Right atrium auricular region (tissue), 2 donors: ENCODE measurements around the gene ZNF883. TPM values are rescaled to one million over a fixed set of nuclear protein-coding genes. Genes with fewer than 3 reads are reported as not detected.

Experiments used
- DNase-seq: peaks from one replicate; pipeline ENCODE4 v3.0.0-alpha.2; 2019; ENCODE audit warnings: low spot score
- H3K27ac ChIP-seq, 2 donors: fragments of 200-600 bp; sonication (generic); 1 replicate in 1 of 2; 2 replicates in 1 of 2; pipeline ENCODE4 v1.5.1; 2016 to 2019
- H3K27me3 ChIP-seq, 2 donors: fragments of 200-600 bp; sonication (generic); one replicate each; pipeline versions ENCODE4 v1.5.1 to v1.6.0; 2017 to 2019
- H3K36me3 ChIP-seq: fragments of 200-600 bp; sonication (generic); one replicate; pipeline ENCODE4 v1.5.1; 2016
- H3K4me1 ChIP-seq, 2 donors: fragments of 200-600 bp; sonication (generic); one replicate each; pipeline versions ENCODE4 v1.5.1 to v1.6.0; 2017 to 2019
- H3K4me3 ChIP-seq, 2 donors: fragments of 200-600 bp; sonication (generic); 1 replicate in 1 of 2; 2 replicates in 1 of 2; pipeline ENCODE4 v1.5.1; 2017 to 2019; ENCODE audit warnings: mild to moderate bottlenecking in 1 of 2, moderate library complexity in 1 of 2
- H3K9me3 ChIP-seq, 2 donors: fragments of 200-600 bp; sonication (generic); one replicate each; pipeline ENCODE4 v1.5.1; 2019
- CTCF ChIP-seq, 2 donors: fragments of 200-600 bp; sonication (generic); IDR thresholded peaks; one replicate each; pipeline ENCODE4 v1.5.1; 2019; ENCODE audit warnings: antibody characterized with exemption in 2 of 2
- total RNA-seq, 2 donors: library from RNA; depleted of rRNA; stranded (reverse); fragments of >200 nt; gene quantifications; one replicate each; pipeline ENCODE4 v1.1.0, GENCODE V29; 2016

Gene ZNF883
- total RNA-seq, 2 donors from 2014 or later = 3.8 to 4.1 TPM

- H3K4me3 ChIP-seq = no peak overlapping the region
- H3K9me3 ChIP-seq = no peaks in the 10 kb centered on the region
- no peaks in the 10 kb centered on the region for H3K4me1 ChIP-seq
- no peaks in the 10 kb centered on the region for H3K36me3 ChIP-seq
- H3K27ac ChIP-seq = no peak overlapping the region
- no peaks in the 10 kb centered on the region for H3K27me3 ChIP-seq
- TF ChIP-seq CTCF (IDR thresholded peaks at IDR 0.05) = peak in 1 of 2 donors; percentile 59
- DNase-seq = no peak
Observed at GRCh38 chr9:112925058-112925641, 86.8 kb downstream of the ZNF883 start.

GRCh38 chr9:112921549-112921948 is 90.4 kb downstream of the ZNF883 start:
- H3K4me1 ChIP-seq = no peaks in the 10 kb centered on the region
- DNase-seq = no peak
- H3K4me3 ChIP-seq = no peak overlapping the region
- no peak overlapping the region for H3K27ac ChIP-seq
- no peaks in the 10 kb centered on the region for H3K36me3 ChIP-seq
- H3K9me3 ChIP-seq = no peaks in the 10 kb centered on the region
- no peaks in the 10 kb centered on the region for H3K27me3 ChIP-seq
- TF ChIP-seq CTCF (IDR thresholded peaks at IDR 0.05) = peak; percentile 11 to 58

- TF ChIP-seq CTCF (IDR thresholded peaks at IDR 0.05) = no peak
- Histone ChIP-seq H3K4me3 (no peak overlapping the region), H3K9me3 (no peaks in the 10 kb centered on the region), H3K36me3 (no peaks in the 10 kb centered on the region), H3K27me3 (no peaks in the 10 kb centered on the region), H3K27ac (no peak overlapping the region), H3K4me1 (peaks cover 0 to 2% of the 10 kb centered on the region in 2 donors)
- no peak for DNase-seq
Observed at GRCh38 chr9:112917987-112918362, 94.0 kb downstream of the ZNF883 start.

- no peak overlapping the region for H3K4me3 ChIP-seq
- no peaks in the 10 kb centered on the region for H3K9me3 ChIP-seq
- no peak for DNase-seq
- H3K27me3 ChIP-seq = no peaks in the 10 kb centered on the region
- peaks cover 0 to 2% of the 10 kb centered on the region in 2 donors for H3K4me1 ChIP-seq
- H3K27ac ChIP-seq = no peak overlapping the region
- H3K36me3 ChIP-seq = no peaks in the 10 kb centered on the region
- no peak for TF ChIP-seq CTCF (IDR thresholded peaks at IDR 0.05)
Observed at GRCh38 chr9:112917047-112917986, 94.7 kb downstream of the ZNF883 start.

- no peaks in the 10 kb centered on the region for H3K27me3 ChIP-seq
- H3K4me3 ChIP-seq = no peak overlapping the region
- H3K4me1 ChIP-seq = peaks cover 0 to 2% of the 10 kb centered on the region in 2 donors
- DNase-seq = no peak
- no peak overlapping the region for H3K27ac ChIP-seq
- no peak for TF ChIP-seq CTCF (IDR thresholded peaks at IDR 0.05)
- H3K36me3 ChIP-seq = no peaks in the 10 kb centered on the region
- H3K9me3 ChIP-seq = no peaks in the 10 kb centered on the region
Observed at GRCh38 chr9:112914524-112914923, 97.5 kb downstream of the ZNF883 start.
